Endothelial cell of umbilical vein (primary cell): ENCODE results near the gene GIN1.
"Not testable (repeated sequence)": the region's sequence is repeated elsewhere in the genome, so short reads cannot be mapped to it uniquely, and the experiment has no call there.

ENCODE experiments used
- EZH2 ChIP-seq: IDR thresholded peaks from 2 replicates; pipeline ENCODE4 v1.6.1; 2012; ENCODE audit warnings: borderline replicate concordance, low read depth, mild to moderate bottlenecking, moderate library complexity, low read length, inconsistent platforms; ENCODE audit not compliant: severe bottlenecking
- POLR2A ChIP-seq: IDR thresholded peaks from 2 replicates; pipeline ENCODE4 v1.6.1; 2012; ENCODE audit warnings: low read depth, mild to moderate bottlenecking, control low read depth, low read length
- TF ChIP-seq, protein P1 (sequence below), 2 donors: IDR thresholded peaks; 1 replicate in 1 of 2; 2 replicates in 1 of 2; pipeline ENCODE4 v1.5.1; 2011; ENCODE audit warnings: low read length in 2 of 2, mild to moderate bottlenecking in 2 of 2, moderate library complexity in 2 of 2, control low read depth in 1 of 2, inconsistent platforms in 1 of 2, low read depth in 1 of 2; ENCODE audit not compliant: insufficient read depth in 1 of 2; ENCODE audit errors: extremely low read depth in 1 of 2
- TF ChIP-seq, protein P2 (sequence below): IDR thresholded peaks from 2 replicates; pipeline ENCODE4 v1.6.1; 2011; ENCODE audit not compliant: insufficient read depth, insufficient read length

- not testable (repeated sequence) for TF ChIP-seq EZH2, POLR2A
- TF ChIP-seq, protein P1, sequence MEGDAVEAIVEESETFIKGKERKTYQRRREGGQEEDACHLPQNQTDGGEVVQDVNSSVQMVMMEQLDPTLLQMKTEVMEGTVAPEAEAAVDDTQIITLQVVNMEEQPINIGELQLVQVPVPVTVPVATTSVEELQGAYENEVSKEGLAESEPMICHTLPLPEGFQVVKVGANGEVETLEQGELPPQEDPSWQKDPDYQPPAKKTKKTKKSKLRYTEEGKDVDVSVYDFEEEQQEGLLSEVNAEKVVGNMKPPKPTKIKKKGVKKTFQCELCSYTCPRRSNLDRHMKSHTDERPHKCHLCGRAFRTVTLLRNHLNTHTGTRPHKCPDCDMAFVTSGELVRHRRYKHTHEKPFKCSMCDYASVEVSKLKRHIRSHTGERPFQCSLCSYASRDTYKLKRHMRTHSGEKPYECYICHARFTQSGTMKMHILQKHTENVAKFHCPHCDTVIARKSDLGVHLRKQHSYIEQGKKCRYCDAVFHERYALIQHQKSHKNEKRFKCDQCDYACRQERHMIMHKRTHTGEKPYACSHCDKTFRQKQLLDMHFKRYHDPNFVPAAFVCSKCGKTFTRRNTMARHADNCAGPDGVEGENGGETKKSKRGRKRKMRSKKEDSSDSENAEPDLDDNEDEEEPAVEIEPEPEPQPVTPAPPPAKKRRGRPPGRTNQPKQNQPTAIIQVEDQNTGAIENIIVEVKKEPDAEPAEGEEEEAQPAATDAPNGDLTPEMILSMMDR (IDR thresholded peaks at IDR 0.05; ENCODE audit: extremely low read depth in 1 of 2, insufficient read depth in 1 of 2, low read depth in 1 of 2, low read length in 2 of 2), result not testable (repeated sequence)
- TF ChIP-seq, protein P2, sequence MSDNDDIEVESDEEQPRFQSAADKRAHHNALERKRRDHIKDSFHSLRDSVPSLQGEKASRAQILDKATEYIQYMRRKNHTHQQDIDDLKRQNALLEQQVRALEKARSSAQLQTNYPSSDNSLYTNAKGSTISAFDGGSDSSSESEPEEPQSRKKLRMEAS, result not testable (repeated sequence)
Observed at GRCh38 chr5:103073500-103073899, 46.4 kb downstream of the GIN1 start.
